HG03196 (cell line): ENCODE data around the gene EXOC6.

Source experiments
- ATAC-seq: cut with Tn5 transposase; IDR thresholded peaks from one replicate; pipeline ENCODE4 v1.9.1; 2021; ENCODE audit not compliant: unreplicated experiment

EXOC6 gene

GRCh38 chr10:92832121-92832520 lies 16.2 kb upstream of the EXOC6 start:
- no peak for ATAC-seq

DNA sequence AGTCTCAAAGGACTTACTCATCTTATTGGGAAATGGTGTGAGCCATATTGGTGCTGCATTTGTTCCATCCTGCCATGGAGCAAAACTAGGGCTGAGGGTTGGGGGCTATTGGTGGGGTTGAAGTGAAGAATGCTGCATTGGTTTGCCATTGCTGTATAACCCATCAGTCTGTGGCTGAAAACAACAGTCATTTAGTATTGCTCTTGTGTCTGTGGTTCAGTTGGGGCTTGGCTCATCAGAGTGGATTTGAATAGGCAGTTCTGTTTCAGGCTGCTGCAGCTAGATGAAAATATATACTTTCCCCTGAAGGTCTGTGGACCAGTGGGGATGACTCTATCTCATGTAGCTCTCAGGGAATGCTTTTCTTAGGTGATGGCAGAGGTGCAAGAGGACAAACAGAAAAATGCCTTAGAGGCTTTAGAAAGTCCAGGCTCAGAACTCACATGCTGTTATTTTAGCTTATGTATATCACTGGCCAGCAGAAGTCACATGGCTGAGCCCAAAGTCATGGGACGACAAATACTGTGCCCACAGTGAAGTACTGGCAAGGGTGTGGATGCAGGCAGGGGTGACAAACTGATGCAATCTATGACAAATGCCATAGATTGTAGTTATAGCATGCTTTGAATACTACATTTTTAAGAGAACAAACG lies 15.2 kb upstream of the EXOC6 start:
- ATAC-seq: no peak

GRCh38 chr10:92834331-92834730 lies 14.0 kb upstream of the EXOC6 start:
- no peak for ATAC-seq

GRCh38 chr10:92834986-92835385 lies 13.3 kb upstream of the EXOC6 start:
- no peak for ATAC-seq

GRCh38 chr10:92837456-92837855 lies 10.9 kb upstream of the EXOC6 start:
- ATAC-seq: no peak

DNA sequence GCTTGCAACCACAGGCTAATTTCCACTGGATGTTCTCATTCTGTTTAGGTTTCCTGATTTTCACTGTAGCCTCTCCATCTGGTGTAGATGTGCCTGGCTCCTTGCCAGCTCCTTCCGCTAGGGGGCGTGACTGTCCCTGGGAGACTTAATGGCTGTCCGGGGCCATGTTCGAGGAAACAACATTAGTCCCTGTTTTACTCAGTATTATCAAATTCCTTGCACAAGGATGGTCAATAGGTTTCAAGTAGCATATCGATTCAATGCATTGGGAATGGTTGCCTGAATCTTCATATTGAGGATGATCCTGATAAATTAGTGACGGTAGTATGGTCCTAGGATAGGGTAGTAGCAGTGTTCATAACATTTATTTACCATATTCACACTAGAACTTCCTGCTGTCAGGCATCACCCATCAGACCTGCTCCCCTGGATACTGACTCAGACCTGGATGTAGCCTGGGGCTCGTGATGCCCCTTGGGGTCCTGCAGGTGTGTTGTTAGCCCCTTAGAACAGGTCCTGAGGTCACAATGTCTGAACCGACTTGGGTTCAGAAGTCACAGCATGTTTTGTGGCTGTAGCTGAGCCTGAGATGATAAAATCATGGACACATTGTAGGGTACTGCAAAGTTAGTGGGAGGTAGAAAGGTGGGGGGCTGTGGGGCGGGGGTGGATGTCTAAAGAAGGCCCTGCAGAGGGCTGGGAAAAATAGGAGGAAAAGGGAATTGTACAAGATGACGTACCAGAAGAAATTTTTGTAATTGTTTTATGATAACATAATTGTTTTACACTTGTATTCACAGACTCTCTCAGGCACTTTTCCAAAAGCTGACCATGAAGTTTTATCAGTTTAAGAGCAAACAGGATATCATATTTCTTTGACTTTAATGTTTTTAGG lies 8.9 kb upstream of the EXOC6 start:
- no peak for ATAC-seq

- ATAC-seq: no peak
Observed at GRCh38 chr10:92844746-92845145, 3.6 kb upstream of the EXOC6 start.

GRCh38 chr10:92845921-92846320 lies 2.4 kb upstream of the EXOC6 start:
- no peak for ATAC-seq

- no peak for ATAC-seq
Observed at GRCh38 chr10:92846344-92846743, 2.0 kb upstream of the EXOC6 start.

DNA sequence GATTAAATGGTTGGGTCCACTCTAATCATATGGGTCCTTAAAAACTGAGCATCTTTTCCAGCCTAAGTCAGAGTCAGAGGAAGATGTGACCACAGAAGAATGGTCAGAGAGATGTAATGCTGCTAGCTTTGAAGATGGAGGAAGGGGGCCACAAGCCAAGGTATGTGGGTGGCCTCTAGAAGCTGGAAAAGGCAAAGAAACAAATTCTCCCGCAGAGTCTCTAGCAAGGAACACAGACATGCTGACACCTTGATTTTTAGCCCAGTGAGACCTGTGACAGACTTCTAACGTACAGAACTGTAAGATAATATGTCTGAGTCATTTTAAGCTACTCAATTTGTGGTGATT lies 1.5 kb upstream of the EXOC6 start:
- no peak for ATAC-seq

DNA sequence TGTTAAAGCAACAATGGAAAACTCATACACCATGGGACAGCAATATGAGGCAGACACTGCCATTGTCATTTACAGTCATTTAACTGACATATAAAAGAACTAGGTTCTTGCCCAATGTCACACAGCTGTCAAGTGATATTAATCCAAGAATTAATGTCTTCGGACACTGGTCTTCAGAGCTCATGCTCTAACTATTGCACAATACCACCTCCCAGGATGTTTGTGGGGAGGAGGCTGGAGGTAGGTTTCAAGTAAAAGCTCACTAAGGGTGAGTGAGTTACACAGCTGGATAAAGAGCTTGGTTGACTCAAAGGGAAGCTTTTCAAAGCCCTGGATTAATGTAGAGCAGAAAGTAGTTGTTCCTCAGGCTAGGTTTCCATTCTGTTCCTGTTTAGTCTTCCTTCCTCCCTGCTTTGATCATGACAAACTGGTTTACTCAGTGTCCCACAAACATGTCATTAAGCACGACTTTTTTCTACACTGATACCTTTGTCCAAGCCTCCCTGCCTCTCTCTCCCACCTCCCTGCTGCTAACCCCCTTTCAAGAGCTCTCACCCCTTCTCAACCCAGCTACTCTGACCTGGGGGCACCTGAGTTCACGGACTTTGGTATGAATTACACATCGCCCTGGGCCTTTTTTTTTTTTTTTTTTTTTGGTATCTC lies 987 bp upstream of the EXOC6 start:
- no peak for ATAC-seq

DNA sequence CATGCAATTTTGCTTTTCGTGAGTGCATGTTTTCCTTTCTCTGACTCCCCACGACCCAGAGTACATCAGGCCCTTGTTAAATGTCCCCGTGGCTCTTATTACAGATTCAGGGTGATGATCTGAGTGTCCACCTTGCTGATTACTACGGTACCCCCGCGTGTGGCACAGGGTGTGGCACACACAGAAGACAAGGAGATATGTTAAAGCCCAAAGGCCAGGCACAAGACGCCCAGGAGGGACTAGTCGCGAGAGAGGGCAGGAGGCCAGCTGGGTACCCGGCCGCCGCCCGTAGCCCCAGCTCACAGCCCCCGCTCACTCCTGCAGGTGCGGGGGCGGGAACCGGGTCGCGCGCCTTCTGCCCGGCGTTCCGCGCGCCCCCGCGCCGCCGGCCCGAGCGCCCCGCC lies 281 bp upstream of the EXOC6 start:
- no peak for ATAC-seq

- no peak for ATAC-seq
Observed at GRCh38 chr10:92849234-92849525, 860 bp downstream of the EXOC6 start.

- ATAC-seq: no peak
Observed at GRCh38 chr10:92849576-92850090, 1.3 kb downstream of the EXOC6 start.

- ATAC-seq: no peak
Observed at GRCh38 chr10:92850185-92850584, 1.9 kb downstream of the EXOC6 start.

- ATAC-seq: no peak
Observed at GRCh38 chr10:92851003-92851402, 2.7 kb downstream of the EXOC6 start.

- no peak for ATAC-seq
Observed at GRCh38 chr10:92855560-92855959, 7.2 kb downstream of the EXOC6 start.

DNA sequence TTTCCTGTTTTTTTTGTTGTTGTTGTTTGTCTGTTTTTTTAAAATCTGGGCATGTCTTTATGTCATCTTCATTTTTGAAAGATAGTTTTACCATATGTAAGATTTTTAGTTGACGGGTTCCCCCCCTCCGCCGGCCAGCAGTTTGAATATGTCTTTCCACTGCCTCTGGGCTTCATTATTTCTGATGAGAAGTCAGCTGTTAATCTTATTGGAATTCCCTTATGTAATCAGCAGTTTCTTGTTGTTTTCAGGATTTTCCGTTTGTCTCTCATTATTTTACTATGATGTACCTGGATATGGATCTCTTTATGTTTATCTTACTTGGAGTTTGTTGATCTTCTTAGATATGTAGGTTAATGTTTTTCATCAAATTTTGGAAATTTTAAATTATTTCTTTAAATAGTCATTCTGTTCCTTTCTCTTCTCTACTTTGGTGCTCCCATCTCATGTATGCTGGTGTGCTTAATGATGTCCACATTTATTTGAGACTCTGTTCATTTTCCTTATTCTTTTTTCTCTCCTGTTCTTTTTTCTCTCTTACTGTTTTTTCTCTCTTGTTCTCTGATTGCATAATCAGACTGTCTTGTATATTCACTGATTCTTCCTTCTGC lies 9.7 kb downstream of the EXOC6 start:
- no peak for ATAC-seq

GRCh38 chr10:92867235-92867634 lies 18.9 kb downstream of the EXOC6 start:
- ATAC-seq: no peak

DNA sequence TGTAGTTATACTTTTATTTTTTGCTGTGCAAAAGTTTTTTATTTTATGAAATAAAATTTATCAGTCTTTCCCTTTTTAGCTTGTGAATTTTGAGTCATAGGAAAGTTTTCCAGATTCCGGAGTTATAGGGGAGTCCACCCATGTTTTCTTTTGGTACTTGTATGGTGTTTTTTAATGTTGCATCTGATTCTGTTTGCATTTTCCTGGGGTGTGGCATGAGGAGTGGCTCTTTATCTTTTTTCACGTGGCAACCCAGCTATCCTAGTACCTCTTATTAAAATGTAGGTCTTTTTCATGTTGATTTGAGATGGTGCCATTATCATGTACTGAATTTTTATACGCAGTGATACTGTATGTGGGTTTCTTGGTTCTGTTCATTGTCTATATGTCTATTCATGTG lies 19.7 kb downstream of the EXOC6 start:
- ATAC-seq: no peak

DNA sequence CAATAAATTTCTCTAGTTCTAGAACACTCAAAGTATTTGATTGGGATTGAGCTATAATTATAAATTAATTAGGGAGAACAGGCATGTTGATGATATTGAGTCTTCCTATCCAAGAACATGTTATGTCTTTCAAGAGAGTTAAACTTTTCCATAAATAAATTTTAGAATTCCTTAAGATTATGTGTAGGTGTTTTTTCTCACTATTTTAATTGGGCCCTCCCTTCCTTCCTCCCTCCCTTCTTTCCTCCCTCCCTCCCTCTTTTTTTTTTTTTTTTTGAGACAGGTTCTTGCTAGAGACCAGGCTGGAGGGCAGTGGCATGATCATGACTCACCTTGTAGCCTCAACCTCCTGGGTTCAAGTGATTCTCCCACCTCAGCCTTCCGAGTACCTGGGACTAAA lies 20.2 kb downstream of the EXOC6 start:
- no peak for ATAC-seq

- no peak for ATAC-seq
Observed at GRCh38 chr10:92873029-92873428, 24.7 kb downstream of the EXOC6 start.
